ENCODE measurements around the gene MIER2. TPM values are rescaled to one million over a fixed set of nuclear protein-coding genes. Genes with fewer than 3 reads are reported as not detected.

Gene MIER2
- total RNA-seq, 1 donor from 2014 or later, result 12.7 TPM

DNA sequence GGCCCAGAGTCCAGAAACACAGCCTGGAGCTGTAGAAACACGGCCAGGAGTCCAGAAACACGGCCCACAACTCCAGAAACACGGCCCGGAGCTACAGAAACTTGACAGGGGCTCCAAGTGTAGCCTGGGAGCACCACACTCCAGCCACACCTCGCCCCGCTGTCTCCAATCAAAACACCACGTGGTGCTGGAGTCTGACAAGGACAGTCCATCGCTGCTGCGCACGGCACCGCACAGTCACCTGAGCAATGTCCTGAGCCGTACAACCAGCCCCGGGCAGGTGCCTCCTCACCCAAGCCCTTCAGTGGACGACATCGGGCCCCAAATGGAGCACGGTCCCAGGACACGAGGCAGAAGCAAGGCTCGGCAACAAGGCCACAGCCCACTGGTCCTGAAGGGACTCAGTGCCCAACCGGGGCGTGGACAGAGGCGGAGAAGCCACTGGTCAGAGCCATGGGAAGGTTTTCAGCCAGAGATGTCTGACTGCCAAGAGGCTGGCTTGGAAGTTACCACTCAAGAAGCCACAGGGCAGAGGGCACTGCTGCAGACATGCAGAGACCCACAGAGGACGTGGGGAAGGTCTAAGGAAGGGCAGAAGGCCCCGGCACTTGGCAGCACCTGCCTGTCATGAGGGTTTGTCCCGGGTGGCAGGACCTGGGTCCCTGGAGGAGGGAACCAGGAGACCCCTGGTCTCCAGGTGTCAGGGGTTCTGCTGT is 33.7 kb downstream of the MIER2 start:
- TF ChIP-seq, protein P1, sequence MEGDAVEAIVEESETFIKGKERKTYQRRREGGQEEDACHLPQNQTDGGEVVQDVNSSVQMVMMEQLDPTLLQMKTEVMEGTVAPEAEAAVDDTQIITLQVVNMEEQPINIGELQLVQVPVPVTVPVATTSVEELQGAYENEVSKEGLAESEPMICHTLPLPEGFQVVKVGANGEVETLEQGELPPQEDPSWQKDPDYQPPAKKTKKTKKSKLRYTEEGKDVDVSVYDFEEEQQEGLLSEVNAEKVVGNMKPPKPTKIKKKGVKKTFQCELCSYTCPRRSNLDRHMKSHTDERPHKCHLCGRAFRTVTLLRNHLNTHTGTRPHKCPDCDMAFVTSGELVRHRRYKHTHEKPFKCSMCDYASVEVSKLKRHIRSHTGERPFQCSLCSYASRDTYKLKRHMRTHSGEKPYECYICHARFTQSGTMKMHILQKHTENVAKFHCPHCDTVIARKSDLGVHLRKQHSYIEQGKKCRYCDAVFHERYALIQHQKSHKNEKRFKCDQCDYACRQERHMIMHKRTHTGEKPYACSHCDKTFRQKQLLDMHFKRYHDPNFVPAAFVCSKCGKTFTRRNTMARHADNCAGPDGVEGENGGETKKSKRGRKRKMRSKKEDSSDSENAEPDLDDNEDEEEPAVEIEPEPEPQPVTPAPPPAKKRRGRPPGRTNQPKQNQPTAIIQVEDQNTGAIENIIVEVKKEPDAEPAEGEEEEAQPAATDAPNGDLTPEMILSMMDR (IDR thresholded peaks at IDR 0.05; ENCODE audit: insufficient read depth, low read length, poor library complexity, severe bottlenecking), result no peak
- Histone ChIP-seq H3K4me3 (ENCODE audit: low read depth, low read length) (no peak overlapping the region), H3K27me3 (ENCODE audit: control insufficient read depth, insufficient read depth, low read length) (no peaks in the 10 kb centered on the region), H3K36me3 (ENCODE audit: control insufficient read depth, insufficient read depth, low read length) (no peaks in the 10 kb centered on the region)
- DNase-seq (ENCODE audit: low read depth), result no peak

DNA sequence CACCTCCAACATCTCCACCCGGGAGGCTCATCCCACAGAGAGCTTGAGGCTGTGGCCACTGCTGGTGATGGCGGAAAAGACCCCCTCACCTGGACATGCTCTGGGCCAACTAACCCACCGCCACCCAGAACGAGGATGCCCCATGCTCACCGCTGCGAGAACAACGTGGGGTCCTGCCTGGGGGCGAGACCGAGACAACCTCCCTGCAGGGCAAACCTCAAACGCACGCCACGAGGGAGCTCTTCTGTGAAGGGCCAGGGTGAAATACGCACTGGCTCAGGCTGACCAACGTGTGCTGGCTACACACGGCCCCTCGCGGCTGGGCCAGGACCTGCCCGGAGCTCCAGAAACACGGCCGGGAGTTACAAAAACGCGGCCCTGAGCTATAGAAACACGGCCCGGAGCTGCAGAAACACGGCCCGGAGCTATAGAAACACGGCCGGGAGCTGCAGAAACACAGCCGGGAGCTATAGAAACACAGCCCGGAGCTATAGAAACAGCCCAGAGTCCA is 34.4 kb downstream of the MIER2 start:
- Histone ChIP-seq H3K27me3 (ENCODE audit: control insufficient read depth, insufficient read depth, low read length) (no peaks in the 10 kb centered on the region), H3K36me3 (ENCODE audit: control insufficient read depth, insufficient read depth, low read length) (peaks cover 1% of the 10 kb centered on the region), H3K4me3 (ENCODE audit: low read depth, low read length) (no peak overlapping the region)
- no peak for DNase-seq (ENCODE audit: low read depth)
- TF ChIP-seq, protein P1 (IDR thresholded peaks at IDR 0.05; ENCODE audit: insufficient read depth, low read length, poor library complexity, severe bottlenecking), result no peak

DNA sequence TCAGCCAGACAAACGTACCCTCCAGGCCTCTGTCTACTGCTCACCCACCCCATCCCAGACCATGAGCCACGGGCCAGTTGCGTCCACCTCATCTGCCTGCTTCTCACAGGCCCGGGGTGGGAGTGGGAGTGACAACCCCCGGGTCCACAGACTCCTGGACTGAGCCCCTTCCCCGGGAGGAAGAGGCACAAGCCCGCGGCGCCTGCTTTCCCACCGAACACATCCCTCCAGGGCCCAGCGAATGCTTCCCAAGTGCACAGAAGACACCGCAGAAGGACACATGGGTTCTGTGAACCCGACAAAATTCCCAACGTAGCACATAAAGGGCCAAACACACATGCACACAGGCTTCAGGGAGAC is 35.4 kb downstream of the MIER2 start:
- Histone ChIP-seq H3K36me3 (ENCODE audit: control insufficient read depth, insufficient read depth, low read length) (peaks cover 1% of the 10 kb centered on the region), H3K4me3 (ENCODE audit: low read depth, low read length) (no peak overlapping the region)
- TF ChIP-seq, protein P1 (IDR thresholded peaks at IDR 0.05; ENCODE audit: insufficient read depth, low read length, poor library complexity, severe bottlenecking), result no peak

DNA sequence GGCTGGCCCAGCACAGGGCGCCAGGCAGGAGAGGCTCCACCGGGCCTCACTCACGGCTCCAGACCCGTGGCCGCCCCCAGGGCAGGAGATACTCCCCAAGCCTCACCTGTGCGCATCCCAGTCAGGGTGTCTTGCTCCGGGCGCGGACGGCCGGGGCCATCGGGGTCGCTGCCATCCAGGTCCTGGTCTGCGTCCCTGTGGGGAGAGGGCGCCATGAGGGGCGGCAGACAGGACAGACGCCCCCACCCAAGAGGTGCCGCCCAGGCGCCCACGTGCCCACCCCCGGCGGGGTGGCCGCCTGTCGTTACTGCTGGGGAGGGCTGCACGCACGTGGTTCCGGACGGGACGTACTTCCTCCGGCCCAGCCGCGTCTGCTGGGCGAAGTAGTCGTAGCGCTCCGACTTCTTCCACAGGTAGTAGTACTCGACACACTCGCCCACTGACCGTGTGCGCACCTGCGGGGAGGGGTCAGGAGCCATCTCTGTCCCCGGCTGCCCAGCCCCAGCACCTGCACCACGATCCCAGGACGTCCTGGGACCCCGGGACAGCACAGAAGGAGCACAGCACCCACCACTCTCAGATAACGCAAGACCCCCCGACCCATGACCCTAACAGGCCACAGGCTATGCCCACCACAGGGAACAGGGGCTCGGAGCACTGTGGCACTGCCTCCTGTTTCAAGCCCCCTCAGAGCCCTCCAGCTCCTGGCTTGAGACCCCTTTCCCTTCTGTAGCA is 36.0 kb downstream of the MIER2 start:
- H3K4me3 ChIP-seq (ENCODE audit: low read depth, low read length), result no peak overlapping the region
- H3K36me3 ChIP-seq (ENCODE audit: control insufficient read depth, insufficient read depth, low read length), result peaks cover 1% of the 10 kb centered on the region
- TF ChIP-seq, protein P1 (IDR thresholded peaks at IDR 0.05; ENCODE audit: insufficient read depth, low read length, poor library complexity, severe bottlenecking), result no peak
- DNase-seq (ENCODE audit: low read depth), result no peak
- no peaks in the 10 kb centered on the region for H3K27me3 ChIP-seq (ENCODE audit: control insufficient read depth, insufficient read depth, low read length)

More for the DNA sequence above, 35.4 kb downstream of the MIER2 start:
- no peak for DNase-seq (ENCODE audit: low read depth)
- no peaks in the 10 kb centered on the region for H3K27me3 ChIP-seq (ENCODE audit: control insufficient read depth, insufficient read depth, low read length)

DNA sequence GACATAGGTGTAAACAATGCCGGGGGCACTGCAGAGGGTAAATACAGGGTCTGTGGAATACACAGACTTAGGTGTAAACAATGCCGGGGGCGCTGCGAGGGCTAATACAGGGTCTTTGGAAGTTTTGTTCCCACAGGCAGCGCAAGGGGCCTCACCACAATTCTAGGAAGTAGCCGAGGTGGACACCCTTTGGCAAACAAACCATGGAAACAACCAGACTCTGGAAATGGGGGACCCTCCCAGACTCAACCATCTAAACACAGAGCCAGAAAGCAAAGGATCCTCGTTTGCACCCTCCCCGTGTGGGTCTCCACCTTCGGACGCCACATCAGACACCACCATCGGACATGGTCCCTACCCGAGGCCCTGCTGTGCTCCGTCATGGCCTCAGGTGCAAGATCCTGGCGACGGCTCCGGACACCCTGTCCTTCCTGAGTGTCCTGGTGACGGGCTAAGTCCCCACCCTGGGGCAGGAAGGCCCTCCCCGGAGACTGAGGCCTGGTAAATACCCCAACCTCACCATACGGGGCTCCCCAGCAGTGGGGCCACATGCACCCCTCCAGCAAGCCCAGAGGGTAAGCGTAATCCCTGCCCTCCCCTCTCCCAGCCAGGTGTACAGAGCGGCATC is 36.7 kb downstream of the MIER2 start:
- peaks cover 1% of the 10 kb centered on the region for H3K36me3 ChIP-seq (ENCODE audit: control insufficient read depth, insufficient read depth, low read length)
- no peak overlapping the region for H3K4me3 ChIP-seq (ENCODE audit: low read depth, low read length)
- no peaks in the 10 kb centered on the region for H3K27me3 ChIP-seq (ENCODE audit: control insufficient read depth, insufficient read depth, low read length)
- TF ChIP-seq, protein P1 (IDR thresholded peaks at IDR 0.05; ENCODE audit: insufficient read depth, low read length, poor library complexity, severe bottlenecking), result no peak
- DNase-seq (ENCODE audit: low read depth), result no peak

Measured in kidney epithelial cell (primary cell).